CD4-positive, alpha-beta T cell treated with Interferon gamma for 1 hour (primary cell): ENCODE data around the gene ZBTB22.
A peak's percentile ranks its signal among the peaks of the same experiment; 100 is the strongest.
"Not testable (repeated sequence)": the region's sequence is repeated elsewhere in the genome, so short reads cannot be mapped to it uniquely, and the experiment has no call there.

Experiments
- DNase-seq: peaks from one replicate; pipeline ENCODE4 v3.0.0-alpha.2; 2020

Gene ZBTB22

DNA sequence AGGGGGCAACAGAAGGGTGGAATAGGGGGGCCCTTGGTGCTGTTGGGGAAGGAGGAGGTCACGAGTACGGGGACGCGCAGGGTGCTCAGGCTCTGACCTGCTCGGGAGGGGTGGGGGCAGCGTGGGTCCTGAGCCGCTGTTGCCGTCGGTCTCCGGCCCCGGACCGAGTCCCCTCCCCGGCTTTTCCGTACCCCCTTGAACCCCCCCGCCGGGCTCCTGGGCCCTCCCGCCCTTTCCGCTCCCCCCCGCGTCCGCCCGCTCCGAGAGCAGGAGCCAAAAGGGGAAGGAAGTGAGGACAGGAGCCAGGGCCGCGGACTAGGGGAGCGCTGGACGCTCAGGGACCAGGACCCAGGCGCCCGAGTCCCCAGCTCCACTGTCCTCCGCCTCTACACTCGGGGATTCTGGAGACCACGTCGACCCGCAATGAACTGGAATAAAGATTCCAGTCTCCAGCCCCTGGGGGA lies 18.7 kb downstream of the ZBTB22 start, which contains the start of gene RGL2:
RGL2 (minus strand) TSS at position 170 of the 464 bp plus-strand sequence. CDS start 332 bp downstream, outside the sequence.
- DNase-seq, result peak; percentile 73

DNA sequence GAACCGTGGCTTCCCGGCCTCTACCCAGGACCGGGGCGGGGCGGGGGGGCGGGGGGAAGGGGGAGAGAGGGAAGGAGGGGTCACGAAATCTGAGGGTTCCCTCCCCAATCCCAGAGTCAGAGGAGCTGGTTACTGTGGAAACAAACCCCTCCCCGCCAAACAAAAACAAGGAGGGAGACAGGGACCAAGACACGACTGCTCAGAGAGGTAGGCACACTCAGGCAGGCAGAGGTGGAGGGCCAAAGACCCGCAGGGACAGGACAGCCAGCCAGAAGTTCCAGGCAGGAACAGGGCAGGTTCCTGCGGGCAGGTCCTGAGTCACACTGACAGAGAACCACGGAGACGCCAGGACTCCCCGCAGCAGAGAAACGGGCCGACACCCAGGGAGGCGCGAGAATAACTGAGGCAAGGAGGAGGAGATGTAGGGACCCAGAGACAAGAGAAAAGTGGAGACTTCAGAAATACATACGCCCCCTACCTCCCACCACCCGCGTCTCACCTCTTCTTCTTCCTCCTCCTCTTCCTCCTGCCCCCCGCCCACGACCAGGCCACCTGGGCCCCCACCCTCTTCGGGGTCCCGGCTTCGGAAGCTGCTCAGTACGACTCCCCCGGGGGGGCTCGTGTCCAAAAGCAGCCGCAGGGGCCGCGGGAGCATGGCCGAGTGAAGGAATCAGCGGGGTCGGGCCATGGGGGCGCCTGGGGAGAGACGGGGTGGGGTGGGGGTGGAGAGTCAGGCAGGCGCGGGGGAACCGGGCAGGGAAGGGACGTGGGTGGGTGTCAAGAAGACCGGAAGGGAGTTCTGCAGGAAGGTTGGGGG lies 19.4 kb downstream of the ZBTB22 start:
- peak; percentile 86 for DNase-seq

DNA sequence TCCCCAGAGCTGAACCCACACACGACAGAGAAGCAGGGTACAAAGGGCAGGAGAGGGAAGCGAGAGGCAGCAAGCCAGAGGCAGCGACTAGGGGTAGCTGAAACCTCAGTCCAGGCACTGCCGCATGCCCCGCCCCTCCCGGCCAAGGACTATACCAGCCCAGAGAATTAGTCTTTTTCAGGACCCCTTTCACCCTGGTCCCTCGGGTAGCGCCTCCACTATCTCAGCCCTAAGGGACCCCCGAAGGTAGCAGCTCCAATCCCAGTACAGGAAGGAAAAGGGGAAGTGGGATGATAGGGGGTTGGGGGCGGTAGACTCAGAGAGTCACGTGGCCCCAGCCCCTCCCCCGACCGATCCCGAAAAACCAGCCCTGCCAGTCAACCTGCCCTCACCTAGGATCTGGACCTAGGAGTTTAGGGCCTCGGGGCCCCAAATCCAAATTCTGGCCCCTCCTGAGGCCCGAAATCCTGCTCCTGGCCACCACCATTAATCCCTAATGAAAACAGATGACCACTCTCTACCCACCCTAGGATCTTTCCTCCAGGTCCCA lies 20.1 kb downstream of the ZBTB22 start:
- no peak for DNase-seq

DNA sequence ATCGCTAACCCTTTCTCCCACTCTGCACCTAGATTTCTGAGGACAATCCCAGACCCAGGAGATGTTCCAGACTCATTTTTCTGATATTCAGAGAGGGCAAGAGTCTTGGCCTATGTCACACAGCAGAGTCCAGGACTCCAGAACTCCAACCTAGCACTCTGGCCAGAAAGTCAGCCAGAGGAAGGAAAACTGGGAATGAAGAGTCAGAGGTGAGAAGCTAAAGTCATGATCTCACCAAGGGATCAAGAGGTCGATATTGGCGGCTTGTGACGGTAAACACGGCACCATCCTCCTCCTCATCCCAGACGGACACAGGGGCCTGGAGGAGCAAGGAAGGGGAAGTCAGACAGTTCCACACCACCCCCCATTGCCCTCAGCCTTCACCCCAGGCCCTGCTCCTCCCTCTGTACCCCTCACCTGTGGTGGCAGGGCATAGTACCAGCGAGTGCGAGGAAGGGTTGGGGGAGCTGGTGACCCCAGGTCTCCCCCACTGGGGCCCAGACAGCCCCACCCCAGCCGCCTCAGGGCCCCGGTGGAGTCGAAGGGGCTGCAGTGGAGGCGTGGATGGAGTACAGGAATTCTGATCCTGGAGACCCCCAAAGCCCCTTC lies 20.6 kb downstream of the ZBTB22 start:
- no peak for DNase-seq

DNA sequence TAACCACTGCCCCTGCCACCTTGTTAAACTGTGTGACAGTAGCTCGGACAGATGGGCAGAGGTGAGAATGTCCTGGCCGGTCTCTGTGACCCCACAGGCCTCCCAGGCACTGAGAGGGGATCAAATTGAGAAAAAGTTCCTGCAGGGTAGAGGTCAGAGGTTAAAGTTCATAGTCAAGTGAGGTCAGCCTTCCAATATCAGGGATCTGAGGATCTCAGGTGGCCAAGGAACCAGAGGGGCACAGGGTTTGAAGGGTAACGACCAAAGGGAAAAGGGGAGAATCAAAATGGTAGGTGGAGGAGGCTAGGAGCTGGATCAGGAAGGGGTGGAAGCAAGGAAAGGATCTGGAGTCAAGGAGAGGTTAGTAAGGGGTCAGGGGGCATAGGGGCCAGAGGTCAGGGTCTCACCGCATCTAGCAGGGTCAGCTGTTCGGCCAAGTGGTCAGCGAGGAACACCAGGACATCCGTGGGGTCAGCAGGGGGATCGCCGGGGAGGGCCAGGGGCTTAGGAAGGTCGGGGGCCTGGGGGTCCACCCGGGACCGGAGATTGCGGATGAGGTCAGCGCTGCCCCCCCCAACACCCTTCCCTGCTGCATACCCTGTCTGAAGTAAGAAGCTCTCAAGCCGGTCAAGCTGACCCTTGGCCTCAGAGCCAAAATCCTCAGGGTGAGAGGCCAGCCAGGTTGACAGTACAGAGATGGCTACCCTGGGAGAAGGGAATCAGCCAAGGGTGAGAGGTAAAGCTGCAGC lies 21.7 kb downstream of the ZBTB22 start:
- DNase-seq, result no peak

DNA sequence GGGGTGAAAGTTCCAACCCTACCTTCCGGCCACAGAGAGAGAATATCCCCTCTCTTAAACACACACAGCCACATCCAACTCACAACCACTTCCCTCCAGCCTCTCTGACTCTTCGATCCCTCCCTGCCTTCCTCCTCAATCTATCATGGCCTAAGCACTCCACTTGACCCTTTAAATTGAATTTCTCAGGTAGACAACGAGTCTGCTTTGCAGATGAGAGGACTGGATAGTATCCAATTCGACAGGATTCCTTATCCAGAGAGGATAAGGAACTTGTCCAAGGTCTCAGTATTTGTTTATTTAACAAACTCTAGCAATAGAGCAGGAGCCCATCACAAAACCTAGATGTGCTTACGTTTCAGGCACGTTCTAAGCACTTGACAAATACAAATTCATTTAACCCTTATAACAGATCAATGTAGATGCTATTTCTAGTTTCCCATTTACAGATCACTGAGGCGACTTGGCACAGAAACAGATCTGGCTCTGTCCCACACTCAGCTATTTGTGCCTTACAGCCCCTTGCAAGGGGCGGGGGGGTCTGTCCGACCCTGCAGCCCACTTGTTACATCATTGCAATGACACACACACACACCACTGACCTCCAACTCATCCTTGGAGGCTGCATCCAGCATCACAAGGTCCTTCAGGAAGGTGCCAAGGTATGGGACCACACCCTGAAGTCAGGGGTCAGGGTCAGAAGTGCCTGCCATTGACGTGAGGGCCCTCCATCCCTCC lies 23.3 kb downstream of the ZBTB22 start:
- no peak for DNase-seq

DNA sequence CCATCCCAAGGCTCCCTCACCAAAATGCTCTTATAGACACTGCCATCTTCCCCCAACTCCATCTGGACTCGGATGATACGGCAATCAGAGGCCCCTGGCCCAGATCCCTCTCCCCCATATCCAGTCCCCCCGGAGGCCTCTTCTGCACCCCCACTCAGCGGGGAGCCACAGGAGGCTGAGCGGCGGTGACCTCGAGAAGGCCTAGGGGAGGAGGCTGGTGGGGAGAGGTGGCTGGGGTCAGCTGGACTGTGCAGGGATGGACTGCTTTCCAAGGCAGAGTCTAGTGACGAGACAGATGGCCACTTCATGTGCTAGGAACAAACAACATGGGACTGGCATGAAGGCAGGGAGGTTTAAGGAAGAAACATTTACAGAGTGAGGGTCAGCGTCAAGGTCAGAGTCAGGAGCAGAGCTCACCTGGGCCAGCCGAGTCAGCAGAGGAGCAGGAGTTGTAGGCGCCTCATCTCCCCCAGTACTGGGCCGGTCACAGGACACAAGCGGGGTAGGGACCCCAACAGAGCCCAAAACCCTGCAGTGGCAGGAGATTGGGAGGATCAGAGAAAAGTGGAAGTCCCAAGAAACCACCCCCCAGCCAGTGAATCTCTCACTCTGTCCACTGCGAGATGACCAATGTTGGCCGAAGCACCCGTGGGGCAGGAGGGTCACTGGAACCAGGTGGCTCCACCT lies 24.4 kb downstream of the ZBTB22 start:
- no peak for DNase-seq

DNA sequence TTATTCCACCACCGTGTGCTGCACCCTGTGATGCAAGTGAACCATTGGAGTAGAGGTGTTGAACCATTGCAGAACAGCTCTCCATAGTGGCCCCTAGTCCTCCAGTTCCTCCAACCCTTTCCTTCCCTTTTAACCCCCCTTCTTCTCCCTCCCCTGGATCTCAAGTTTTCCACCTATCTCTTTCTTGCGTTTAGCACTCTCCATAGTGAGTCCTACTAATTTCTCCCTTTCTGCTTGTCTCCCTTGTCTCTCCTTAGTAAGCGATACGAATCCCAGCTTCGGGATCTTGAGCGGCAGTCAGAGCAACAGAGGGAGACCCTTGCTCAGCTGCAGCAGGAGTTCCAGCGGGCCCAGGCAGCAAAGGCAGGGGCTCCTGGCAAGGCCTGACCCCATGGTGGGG lies 27.1 kb downstream of the ZBTB22 start:
- no peak for DNase-seq

DNA sequence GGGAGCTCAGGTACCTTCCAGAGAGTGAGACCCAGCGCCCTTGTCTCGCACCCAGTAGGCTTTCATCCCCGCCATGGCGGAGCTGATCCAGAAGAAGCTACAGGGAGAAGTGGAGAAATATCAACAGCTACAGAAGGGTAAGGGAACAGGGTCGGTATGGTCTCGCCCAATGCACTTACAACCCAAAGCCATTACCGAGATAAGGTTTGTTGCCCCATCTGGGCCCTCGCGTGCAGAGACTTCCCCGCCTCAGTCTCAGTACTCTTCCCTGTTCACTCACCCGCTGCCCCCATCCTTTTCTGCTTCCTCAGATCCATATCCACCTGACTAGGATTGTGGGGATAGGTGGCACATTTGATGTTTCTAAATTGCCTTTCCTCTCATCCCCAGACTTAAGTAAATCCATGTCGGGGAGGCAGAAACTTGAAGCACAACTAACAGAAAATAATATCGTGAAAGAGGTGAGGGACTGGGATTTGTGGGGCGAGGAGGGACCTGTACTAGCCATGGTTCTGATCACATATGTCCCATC lies 27.7 kb downstream of the ZBTB22 start:
- no peak for DNase-seq

DNA sequence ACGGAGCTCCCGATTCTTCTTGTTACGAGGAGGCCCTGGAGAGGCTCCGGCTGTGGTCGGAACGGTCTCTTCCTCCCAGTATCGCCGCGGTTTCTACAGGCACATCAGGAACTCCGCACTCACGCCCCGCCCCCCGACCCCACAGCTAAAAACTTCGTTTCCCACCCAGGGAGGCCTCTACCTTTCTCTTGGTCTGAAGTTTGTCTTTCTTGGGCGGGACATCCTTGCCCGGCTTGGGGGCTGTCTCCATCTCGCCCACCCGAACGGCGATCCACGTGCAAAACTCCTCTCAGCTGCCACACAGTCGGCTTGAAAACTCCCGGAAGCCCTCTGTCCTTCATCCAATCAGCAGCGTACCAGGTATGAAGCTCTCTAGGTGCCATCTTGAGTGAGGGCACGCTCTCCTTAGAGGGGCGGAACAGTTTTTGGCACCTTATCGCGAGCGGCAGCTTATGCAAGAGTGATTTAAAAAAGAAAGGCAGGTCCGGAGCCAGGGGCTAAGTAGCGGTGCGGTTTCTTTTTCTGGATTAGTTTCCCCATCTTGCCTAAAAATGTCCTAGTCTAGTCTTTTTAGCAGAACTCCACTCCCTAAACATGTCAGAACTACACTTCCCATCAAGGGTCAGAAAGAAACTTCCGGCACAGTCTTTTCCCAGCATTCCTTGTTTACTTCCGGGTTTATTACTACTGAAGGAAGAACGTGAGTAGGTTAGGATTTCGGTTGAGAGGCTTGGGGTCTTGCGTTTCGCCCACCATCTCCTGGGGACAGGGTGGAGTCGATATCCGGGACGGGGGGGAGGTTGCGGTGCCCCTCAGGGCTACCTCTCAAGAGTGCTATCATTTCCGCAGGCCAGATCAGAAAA lies 28.4 kb downstream of the ZBTB22 start, which contains the start of the genes PFDN6 and WDR46:
PFDN6 (plus strand) TSS at position 681 of the 863 bp plus-strand sequence. CDS start 256 bp downstream, outside the sequence.
WDR46 (minus strand) TSS at position 319 of the 863 bp plus-strand sequence; CDS start at position 250, 69 bp downstream.
- peak; percentile 82 for DNase-seq

DNA sequence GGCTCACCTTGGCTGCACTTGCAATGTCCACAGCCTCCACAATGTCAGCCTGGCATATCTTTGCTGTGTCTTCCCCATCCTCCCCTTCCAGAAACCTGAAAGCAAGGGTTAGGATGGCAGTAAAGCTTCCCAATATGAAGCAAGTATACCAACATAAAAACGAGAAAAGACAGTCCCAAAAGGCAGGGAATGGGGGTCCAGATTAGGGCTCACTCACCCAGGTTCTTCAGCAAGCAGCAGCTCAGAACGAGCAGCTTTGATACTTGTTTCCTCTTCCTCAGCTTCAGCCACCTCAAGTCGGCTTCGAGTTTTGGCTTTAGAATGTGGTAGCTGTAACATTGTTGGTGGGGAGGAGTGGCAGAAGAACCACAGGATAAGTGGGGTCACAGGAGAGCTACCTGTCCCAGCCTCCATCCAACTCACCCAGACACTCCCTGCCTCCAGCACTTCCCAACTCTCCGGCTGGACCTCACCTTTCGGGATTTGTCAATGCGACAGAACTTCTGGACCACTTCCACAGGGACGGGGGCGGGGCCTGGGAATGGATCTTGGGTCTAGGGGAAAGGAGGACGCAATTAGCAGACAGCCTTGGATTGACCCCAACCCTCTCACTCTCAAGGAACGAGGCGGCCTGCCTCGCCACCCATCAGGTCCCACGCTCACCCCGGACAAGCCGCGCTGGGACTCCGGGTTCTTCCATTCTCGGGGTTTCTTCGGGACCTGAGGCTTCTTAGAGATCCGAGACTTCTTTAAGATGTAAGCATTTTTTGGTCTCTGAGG lies 29.2 kb downstream of the ZBTB22 start:
- no peak for DNase-seq

DNA sequence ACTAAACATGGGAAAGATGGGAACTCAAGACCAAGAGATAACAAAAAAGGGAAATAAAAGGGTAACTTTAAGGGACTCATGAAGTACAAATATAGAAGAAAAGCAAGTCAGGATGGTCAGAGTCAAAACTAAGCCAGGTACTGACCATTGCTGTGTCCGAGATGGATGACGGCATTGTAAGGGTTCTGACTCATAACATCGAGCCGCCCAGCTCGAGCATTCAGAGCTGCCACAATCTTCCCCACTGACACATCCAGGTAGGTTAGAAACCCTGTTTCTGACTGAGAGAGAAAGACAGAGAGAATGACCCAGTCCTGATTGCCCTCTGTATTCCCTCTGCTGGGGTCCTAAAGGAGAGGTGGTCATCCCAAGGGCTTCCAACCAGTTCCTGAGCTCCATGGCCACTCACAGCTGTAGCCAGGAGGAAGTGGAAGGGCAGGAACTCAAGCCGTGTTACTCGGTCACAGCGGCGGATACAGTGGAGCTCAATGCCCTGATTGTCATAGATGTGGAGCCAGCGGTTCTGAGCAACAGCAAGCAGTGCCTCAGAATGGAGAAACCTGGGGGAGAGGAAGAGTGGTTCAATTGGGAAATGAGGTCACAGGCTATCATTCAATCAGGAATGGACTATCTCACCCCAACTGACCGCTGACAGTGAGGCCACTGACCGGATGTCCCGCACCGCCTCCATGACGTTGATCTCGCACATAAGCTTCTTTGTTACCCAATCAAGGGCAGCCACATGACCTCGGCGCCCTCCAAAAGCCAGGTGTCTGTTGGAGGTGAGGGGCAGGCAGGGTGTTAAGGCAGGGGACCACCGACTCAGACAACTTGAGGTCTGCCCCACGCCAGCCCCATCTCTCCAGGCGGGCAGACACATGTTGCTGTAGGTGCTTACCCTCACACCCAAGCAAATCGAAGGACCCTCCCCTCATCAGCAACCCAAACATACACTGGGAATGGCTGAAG lies 30.3 kb downstream of the ZBTB22 start:
- no peak for DNase-seq

DNA sequence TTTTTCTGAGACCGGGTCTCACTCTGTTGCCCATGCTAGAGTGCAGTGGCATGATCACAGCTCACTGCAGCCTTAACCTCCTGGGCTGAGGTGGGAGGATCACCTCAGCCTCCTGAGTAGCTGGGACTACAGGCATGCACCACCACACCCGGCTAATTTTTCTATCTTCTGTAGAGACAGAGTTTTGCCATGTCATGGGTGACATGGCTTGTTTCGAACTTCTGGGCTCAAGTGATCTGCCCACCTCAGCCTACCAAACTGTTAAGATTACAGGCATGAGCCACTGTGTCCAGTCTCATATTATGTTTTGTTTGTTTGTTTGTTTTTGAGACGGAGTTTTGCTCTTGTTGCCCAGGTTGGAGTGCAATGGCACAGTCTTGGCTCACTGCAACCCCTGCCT lies 32.3 kb downstream of the ZBTB22 start:
- DNase-seq, result not testable (repeated sequence)

DNA sequence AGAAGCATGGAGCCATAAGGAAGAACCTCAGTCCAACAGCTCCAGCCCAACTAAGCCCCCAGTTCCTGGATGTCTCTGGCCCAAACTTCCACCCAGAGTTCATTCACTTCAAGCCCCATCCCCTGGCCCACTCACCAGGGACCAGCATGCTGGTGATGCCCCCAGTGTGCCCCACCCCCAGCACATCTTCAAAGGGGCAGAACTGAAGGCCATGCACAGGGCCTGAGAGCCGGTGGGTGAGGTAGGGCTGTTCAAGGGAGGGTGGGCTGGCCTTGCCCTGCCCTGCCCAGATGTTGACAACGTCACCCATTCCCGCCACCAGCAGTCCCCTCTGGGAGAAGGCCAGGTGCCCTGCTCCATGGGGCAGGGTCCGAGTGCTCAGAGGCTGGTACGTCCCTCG lies 37.0 kb downstream of the ZBTB22 start:
- DNase-seq, result no peak

DNA sequence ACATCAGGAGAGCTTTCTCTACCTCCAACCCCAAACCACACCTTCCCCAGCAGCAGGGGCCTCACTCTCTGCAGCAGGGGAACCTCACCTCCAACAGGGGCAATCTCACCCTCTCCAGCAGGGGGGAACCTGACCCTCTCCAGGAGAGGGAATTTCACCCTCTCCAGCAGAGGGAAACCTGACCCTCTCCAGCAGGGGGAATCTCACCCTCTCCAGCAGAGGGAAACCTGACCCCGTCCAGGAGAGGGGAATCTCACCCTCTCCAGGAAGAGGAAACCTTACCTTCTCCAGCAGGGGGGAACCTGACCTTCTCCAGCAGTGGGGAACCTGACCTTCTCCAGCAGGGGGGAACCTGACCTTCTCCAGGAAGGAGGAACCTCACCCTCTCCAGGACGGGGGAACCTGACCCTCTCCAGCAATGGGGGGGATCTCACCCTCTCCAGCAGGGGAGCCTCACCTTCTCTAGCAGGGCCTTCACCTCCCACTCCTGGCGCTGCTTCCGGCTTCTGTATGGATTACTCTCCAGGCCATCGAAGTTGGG lies 37.5 kb downstream of the ZBTB22 start:
- DNase-seq, result no peak

DNA sequence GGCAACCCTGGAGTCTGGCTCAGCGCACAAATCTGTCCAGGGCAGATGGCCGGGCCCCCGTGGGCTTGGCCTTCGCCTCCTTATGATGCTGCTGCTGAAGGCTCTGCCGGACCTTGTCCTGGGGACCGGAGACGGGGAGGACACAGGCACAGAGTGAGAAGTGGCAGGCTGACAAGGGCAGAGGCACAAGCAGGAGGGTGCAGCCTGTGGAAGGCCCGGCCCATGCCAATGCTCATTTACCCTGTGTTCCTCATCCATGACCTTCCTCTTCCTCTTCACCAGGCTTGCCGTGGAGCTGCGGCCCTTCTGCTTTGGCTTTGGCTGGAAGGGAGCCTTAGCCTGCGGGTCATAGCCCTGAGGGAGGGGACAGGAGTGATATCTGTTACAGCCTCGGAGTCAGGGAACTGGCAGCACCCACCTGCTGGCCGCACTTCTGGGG lies 38.3 kb downstream of the ZBTB22 start:
- DNase-seq, result no peak

DNA sequence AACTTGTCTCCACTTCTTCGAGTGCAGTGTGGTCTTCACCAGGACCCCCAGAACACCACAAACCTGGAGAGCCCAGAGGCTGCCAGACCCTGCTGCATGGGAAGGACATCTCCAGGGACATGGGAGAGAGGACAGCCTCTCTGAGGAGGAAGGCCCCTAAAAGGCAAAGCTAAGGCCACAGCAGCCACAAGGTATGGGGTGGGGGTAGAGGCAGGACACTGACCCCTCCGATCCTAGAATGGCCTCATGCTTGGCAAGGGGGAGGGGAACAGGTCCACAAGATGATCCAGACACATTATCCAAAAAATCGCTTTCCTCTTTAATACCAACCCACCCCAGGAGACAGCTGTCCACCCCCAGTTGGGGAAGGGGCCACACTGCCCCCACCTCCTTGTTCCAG lies 38.7 kb downstream of the ZBTB22 start:
- DNase-seq, result no peak

DNA sequence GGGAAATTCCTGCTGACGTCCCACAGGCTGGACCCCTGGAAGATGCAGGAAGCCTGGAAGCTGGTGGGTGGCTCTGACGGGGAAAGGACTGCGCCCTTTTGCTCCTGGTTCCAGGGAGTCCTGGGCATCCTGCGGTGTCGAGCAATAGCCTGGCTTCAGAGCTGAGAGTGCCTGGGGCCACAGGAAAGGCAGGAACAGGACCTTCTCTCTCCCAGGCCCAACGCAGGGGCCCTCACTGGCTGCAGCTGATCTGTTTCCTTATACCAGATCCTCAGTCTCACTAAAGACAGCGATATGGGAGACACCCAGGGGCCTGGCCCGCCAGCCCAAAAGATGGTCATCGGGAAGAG lies 39.2 kb downstream of the ZBTB22 start:
- DNase-seq, result no peak
